Stimulated activated CD4-positive, alpha-beta T cell treated with anti-CD3 and anti-CD28 coated beads, Interleukin-1b, Interleukin-23, amount 100 ng/mL, for 48 hours (primary cell): ENCODE results near the gene CACNA1D.

Experiments
- DNase-seq: peaks from one replicate; pipeline ENCODE4 v3.0.0-alpha.2; 2020

The CACNA1D gene

GRCh38 chr3:53721187-53722119 lies 227.0 kb downstream of the CACNA1D start:
- no peak for DNase-seq

- DNase-seq: no peak
Observed at GRCh38 chr3:53724566-53724965, 230.2 kb downstream of the CACNA1D start.

- DNase-seq: no peak
Observed at GRCh38 chr3:53725387-53725995, 231.1 kb downstream of the CACNA1D start.

- DNase-seq: no peak
Observed at GRCh38 chr3:53726643-53727042, 232.2 kb downstream of the CACNA1D start.

- no peak for DNase-seq
Observed at GRCh38 chr3:53728606-53729005, 234.2 kb downstream of the CACNA1D start.

GRCh38 chr3:53729159-53729558 lies 234.7 kb downstream of the CACNA1D start:
- no peak for DNase-seq

- DNase-seq: no peak
Observed at GRCh38 chr3:53729618-53730017, 235.2 kb downstream of the CACNA1D start.

GRCh38 chr3:53730576-53730975 lies 236.2 kb downstream of the CACNA1D start:
- DNase-seq: no peak

- DNase-seq: no peak
Observed at GRCh38 chr3:53731934-53732624, 237.7 kb downstream of the CACNA1D start.

GRCh38 chr3:53733446-53733845 lies 239.0 kb downstream of the CACNA1D start:
- DNase-seq: no peak

- DNase-seq: no peak
Observed at GRCh38 chr3:53739966-53740365, 245.6 kb downstream of the CACNA1D start.

- DNase-seq: no peak
Observed at GRCh38 chr3:53740956-53741355, 246.5 kb downstream of the CACNA1D start.

- DNase-seq: no peak
Observed at GRCh38 chr3:53744351-53744750, 249.9 kb downstream of the CACNA1D start.

- DNase-seq: no peak
Observed at GRCh38 chr3:53747559-53747958, 253.1 kb downstream of the CACNA1D start.

GRCh38 chr3:53748512-53749271 lies 254.3 kb downstream of the CACNA1D start:
- DNase-seq: no peak

- DNase-seq: no peak
Observed at GRCh38 chr3:53749448-53749847, 255.0 kb downstream of the CACNA1D start.

GRCh38 chr3:53750253-53751210 lies 256.1 kb downstream of the CACNA1D start:
- DNase-seq: no peak

- peak; percentile 7 for DNase-seq
Observed at GRCh38 chr3:53753518-53754183, 259.2 kb downstream of the CACNA1D start.

- DNase-seq: no peak
Observed at GRCh38 chr3:53754325-53754724, 259.9 kb downstream of the CACNA1D start.

GRCh38 chr3:53758846-53759245 lies 264.4 kb downstream of the CACNA1D start:
- DNase-seq: no peak

- DNase-seq: no peak
Observed at GRCh38 chr3:53763353-53763752, 268.9 kb downstream of the CACNA1D start.
